GM19328 (cell line): ENCODE results near the gene SVBP.
"Not testable (repeated sequence)": the region's sequence is repeated elsewhere in the genome, so short reads cannot be mapped to it uniquely, and the experiment has no call there.

ENCODE experiments used
- ATAC-seq: cut with Tn5 transposase; IDR thresholded peaks from one replicate; pipeline ENCODE4 v1.9.1; 2021; ENCODE audit warnings: mild to moderate bottlenecking, moderate library complexity; ENCODE audit not compliant: unreplicated experiment

SVBP gene

DNA sequence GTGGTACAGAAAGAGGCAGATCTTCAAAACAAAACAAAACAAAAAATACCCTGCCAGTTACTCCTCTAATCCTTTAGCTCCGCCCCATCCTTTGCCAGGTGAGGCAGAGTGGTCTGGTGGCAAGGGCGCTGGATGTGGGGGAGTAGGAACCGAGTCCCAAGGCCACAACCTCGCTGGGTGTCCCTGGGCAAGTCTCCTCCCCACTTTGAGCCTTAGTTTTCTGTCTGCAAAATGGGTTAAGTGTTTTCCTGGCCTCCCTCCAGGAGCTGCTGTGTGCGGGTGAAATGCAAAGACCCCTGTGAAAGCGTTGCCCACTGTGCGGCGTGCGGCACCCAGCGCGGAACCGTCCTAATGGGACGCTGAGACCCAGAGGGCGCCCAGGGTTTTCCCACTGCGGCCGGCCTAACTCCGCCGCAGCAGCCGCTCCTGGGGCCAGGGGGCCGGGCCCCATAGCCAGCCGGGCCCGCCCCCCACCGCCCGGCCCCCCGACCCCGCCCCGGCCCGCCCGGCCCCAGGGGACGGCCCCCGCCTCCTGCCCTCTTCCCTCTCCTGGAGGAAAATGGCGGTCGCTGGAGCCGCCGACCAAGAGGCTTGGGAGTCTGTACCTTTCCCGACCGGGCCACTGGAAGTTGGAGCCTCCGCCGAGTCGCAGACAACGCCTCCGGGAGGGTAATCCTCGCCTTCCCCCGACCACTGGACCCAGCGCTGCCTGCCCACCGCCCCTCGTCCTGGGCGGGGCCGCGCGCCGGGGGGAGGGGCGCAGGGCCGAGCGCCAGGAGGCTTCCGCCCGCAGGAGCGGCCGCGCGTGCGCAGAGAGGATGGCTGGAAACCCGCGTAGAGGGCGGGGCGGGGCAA lies at the start of gene SVBP, which contains the start of gene ERMAP:
Gene SVBP (minus strand): TSS at position 813 of the 855 bp plus-strand sequence. CDS start 853 bp downstream, outside the sequence.
Gene ERMAP (plus strand): TSS at position 538 of the 855 bp plus-strand sequence. CDS start 13,327 bp downstream, outside the sequence.
- peak; percentile 90 for ATAC-seq

GRCh38 chr1:42866549-42866948 lies 49.4 kb upstream of the SVBP start:
- no peak for ATAC-seq

- no peak for ATAC-seq
Measured at GRCh38 chr1:42861014-42861399, 43.8 kb upstream of the SVBP start.

GRCh38 chr1:42860339-42861013 lies 43.3 kb upstream of the SVBP start:
- ATAC-seq, result no peak

GRCh38 chr1:42859366-42859765 lies 42.2 kb upstream of the SVBP start:
- ATAC-seq, result not testable (repeated sequence)

DNA sequence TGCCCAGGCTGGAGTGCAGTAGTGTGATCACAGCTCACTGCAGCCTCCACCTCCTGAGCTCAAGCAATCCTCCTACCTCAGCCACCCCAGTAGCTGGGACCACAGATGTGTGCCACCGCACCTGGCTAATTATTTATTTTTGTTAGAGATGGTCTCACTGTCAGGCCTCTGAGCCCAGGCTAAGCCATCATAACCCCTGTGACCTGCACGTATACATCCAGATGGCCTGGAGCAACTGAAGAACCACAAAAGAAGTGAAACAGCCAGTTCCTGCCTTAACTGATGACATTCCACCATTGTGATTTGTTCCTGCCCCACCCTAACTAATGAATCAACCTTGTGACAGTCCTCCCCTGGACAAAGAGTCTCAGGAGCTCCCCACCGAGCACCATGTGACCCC lies 39.4 kb upstream of the SVBP start:
- not testable (repeated sequence) for ATAC-seq

GRCh38 chr1:42853116-42853884 lies 36.1 kb upstream of the SVBP start:
- no peak for ATAC-seq

DNA sequence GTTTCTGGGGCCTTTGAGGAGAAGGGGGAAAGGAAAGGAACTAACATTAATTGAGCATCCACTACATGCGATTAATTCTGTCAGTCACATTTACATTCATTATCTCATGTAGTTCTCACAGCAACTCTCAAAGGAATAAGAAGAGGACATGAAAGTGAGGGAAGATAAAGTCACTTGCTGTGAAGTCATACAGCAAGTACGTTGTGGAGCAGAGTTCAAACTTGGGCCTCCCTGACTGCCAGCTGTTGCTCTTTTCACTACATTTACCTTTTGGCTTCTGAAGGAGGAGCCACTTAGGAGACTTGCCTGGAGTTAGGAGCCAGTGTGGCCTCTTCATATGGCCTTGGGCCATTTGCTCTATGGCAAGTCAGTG lies 35.4 kb upstream of the SVBP start:
- no peak for ATAC-seq

DNA sequence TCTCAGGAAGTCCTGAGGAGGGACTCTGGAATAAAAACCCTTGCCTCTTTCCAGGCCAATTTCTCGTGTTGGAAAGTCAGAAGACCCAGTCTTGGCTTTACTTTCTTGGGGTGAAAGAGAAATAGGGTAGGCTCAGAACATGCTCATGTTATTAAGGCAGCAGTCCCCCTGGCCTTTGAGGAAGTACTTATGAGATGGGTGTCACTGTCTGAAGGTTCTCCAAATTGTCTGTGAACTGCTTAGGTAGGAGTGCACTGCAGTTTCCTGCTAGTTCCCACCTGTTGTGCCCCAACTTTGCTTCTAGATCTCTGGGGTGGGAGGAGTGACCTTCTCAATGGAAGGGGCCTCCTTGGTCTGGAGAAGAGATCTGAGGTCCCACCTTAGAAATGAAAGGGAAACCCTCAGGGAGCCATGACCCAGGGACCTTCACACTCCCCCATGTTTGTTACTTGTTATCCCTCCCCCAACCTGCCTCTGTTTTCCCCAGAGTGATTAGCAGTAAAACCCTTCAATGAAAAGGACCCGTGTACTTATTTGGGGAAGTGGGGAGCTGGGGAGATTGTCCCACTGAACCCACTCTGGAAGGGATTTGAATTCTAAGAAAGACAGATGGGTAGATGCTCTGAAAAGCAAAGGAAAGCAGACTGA lies 34.9 kb upstream of the SVBP start:
- no peak for ATAC-seq

- ATAC-seq, result no peak
Measured at GRCh38 chr1:42851420-42851819, 34.2 kb upstream of the SVBP start.

GRCh38 chr1:42849944-42850343 lies 32.7 kb upstream of the SVBP start:
- no peak for ATAC-seq

GRCh38 chr1:42848823-42849537 lies 31.8 kb upstream of the SVBP start:
- ATAC-seq, result no peak

DNA sequence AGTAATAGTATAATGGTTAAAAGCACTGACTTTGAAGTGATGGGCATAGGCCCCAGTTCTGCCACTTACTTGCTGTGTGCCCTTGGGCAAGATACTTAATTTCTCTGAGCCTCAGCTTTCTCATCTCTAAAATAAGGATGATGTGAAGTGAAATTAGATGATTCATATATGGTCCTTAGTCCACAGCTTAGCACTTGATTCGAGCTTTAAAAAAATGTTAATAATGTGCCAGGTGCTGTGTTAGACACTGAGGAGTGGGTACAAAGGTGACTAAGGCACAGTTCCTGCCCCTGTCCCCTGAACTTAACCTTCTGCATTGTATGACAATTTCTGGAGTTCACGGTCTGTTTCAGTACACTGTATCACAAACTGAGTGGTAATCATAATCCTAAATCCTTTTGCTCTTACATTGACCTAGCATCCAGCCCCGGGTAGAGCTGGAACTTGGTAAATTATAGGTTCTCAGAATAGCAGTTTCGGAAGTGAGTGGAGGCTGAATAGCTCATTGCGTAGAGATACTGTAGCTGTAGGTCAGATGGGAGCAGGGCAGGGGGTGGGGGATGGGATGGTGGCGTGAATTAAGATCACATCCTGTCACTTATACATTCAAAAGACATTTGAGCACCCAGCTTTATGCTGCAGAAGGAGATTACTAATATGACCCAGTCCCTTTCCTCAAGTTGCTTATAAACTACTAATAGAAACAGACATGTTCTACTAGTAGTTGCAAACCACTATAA lies 30.7 kb upstream of the SVBP start:
- ATAC-seq, result no peak

DNA sequence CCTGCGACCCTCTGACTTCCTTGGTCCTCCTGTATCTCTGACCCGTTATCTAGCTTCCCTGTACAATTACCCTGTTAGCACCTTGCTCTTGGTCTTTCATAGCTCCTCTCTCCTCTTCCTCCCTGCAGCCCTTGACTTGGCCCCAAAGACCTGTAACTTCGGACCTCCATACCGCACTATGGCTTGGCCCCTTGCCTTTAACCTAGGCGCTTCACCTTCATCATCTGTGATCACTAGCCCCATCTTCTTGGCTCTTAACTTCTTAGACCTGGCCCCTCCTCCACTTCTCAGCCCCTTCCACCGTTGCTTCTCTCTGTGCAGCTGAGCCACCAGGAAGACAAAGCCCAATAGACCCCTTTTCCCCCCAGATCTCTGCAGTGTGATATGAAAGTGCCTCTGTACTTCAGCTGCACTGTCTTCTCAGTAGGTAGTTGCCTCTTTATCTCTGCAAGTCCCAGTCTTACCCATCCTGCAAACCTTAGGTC lies 30.0 kb upstream of the SVBP start:
- ATAC-seq, result no peak

GRCh38 chr1:42846257-42847110 lies 29.3 kb upstream of the SVBP start, which contains the start of gene ZNF691:
TSS of gene ZNF691 (plus strand) at chr1:42846613. CDS start at chr1:42849659, 3,046 bp downstream.
- ATAC-seq, result peak; percentile 83

DNA sequence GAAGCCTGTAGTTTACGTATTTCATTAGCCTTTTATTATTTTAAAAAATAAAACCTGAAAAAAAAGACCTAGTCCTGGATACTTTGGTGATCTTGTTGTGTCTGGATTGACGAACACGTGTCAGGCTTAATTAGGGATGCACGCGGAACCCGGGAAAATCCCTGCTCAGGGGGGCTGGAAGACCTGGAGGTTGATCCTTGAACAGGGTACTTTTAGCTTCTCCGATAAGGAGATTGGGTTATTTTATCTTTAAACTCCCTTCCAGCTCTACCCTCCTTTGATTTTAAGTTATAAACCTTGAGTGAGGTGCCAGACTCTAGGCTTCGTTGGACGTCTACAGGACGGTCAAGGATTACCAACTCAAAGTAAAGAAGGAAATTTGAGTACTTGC lies 28.7 kb upstream of the SVBP start:
- peak; percentile 14 for ATAC-seq

DNA sequence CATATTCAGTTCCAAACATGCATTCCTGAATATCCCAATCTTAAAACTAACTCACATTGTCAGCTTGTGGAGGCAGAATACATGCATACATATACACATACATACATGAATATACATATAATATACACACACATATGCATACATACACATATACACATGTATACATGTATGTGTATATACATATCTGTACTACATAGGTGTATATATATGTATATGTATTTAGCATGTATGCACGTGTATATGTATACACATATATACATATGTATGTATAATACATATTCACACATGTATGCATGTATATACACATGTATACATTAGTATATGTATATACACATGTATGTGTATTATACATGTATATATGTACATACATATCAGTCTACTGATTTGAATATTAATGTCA lies 28.0 kb upstream of the SVBP start:
- ATAC-seq, result no peak

GRCh38 chr1:42844592-42845140 lies 27.5 kb upstream of the SVBP start:
- no peak for ATAC-seq
